Testis (tissue), 3 donors: ENCODE measurements around the gene GPER1. TPM values are rescaled to one million over a fixed set of nuclear protein-coding genes. Genes with fewer than 3 reads are reported as not detected.

Source experiments
- DNase-seq: peaks from one replicate; pipeline ENCODE4 v3.0.0-alpha.2; 2019
- H3K27ac ChIP-seq, 2 donors: fragments of 200-600 bp; sonication (generic); one replicate each; pipeline ENCODE4 v1.5.1; 2019
- H3K27me3 ChIP-seq: fragments of 200-600 bp; sonication (generic); one replicate; pipeline ENCODE4 v1.5.1; 2019
- H3K36me3 ChIP-seq: fragments of 200-600 bp; sonication (generic); one replicate; pipeline ENCODE4 v1.5.1; 2017; ENCODE audit warnings: low read depth; ENCODE audit errors: missing control alignments
- H3K4me1 ChIP-seq: fragments of 200-600 bp; sonication (generic); one replicate; pipeline ENCODE4 v1.5.1; 2019
- H3K4me3 ChIP-seq, 2 donors: fragments of 200-600 bp; sonication (generic); one replicate each; pipeline ENCODE4 v1.5.1; 2017 to 2019
- H3K9me3 ChIP-seq: fragments of 200-600 bp; sonication (generic); one replicate; pipeline ENCODE4 v1.5.1; 2017
- POLR2A ChIP-seq: fragments of 450-650 bp; IDR thresholded peaks from one replicate; pipeline ENCODE4 v1.6.1; 2017; ENCODE audit warnings: antibody characterized with exemption, mild to moderate bottlenecking, moderate library complexity
- WGBS, 2 donors: methylation state at CpG; one replicate each; pipeline ENCODE4 v1.1.5; 2018; 5-methylcytosine and 5-hydroxymethylcytosine counted together
- intact Hi-C: fragments of 100-400 bp; cut with DNase I; formaldehyde crosslinking; loops from one replicate; pipeline ENCODE4 v1.15.1; 2023; ENCODE audit warnings: low total_unique reads
- polyA plus RNA-seq: library from polyadenylated mRNA; stranded (reverse); fragments of 350-450 nt; fragmentation: Illumina TruSeq; extraction: RNeasy Lipid Tissue Mini Kit (QIAGEN cat#74804); gene quantifications from one replicate; pipeline ENCODE4 v1.2.3, GENCODE V29; 2014; ENCODE audit warnings: low read depth, low replicate concordance; ENCODE audit not compliant: insufficient read depth
- total RNA-seq, 2 donors: library from RNA; depleted of rRNA; stranded (reverse); fragments of >200 nt; gene quantifications; one replicate each; pipeline ENCODE4 v1.2.3, GENCODE V29; 2016
- TF ChIP-seq, protein P1 (sequence below), 3 experiments: fragments of 450-650 bp in 2 of 3; fragments of 200-600 bp in 1 of 3; sonication (generic) in 1 of 3; IDR thresholded peaks; one replicate each; pipeline ENCODE4 v1.5.1; 2016 to 2019; ENCODE audit warnings: antibody characterized with exemption in 3 of 3, mild to moderate bottlenecking in 2 of 3, moderate library complexity in 1 of 3

The GPER1 gene
- total and polyA plus RNA-seq, 3 donors from 2014 or later: 3.2 to 3.5 (median 3.4) TPM

DNA sequence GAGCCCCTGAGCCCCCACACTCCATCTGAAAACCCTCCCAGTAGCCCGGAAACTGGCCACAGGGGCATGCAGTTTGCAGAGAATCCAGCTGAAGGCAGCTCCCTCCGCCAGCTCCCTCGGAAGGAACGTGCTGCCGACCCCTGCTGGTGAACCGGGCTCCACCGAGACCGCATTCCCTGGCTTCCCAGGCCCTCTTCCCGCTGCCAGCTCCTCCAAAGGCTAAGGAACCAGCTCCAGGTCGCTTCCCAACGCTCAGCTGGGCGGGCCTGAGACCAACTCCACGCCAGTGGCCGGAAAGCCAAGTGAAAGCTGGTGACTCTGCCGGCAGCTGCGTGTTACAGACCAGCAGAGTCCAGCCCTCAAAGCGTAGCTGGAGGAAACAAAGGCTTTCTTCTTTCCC is 35.8 kb downstream of the GPER1 start:
- peak; percentile 83 for DNase-seq

GRCh38 chr7:1124164-1124563 is 36.3 kb downstream of the GPER1 start:
- Histone ChIP-seq H3K4me3 (no peak overlapping the region), H3K4me1 (peaks cover 17% of the 10 kb centered on the region), H3K36me3 (no peaks in the 10 kb centered on the region), H3K9me3 (no peaks in the 10 kb centered on the region), H3K27ac (peak overlapping the region; percentile 7 to 65), H3K27me3 (no peaks in the 10 kb centered on the region)
- DNase-seq: no peak
- intact Hi-C loops: no loop called here
- WGBS, 2 donors: 50 to 63% methylated on average over 9 to 11 of the region's 11 CpGs
- TF ChIP-seq, protein P1, sequence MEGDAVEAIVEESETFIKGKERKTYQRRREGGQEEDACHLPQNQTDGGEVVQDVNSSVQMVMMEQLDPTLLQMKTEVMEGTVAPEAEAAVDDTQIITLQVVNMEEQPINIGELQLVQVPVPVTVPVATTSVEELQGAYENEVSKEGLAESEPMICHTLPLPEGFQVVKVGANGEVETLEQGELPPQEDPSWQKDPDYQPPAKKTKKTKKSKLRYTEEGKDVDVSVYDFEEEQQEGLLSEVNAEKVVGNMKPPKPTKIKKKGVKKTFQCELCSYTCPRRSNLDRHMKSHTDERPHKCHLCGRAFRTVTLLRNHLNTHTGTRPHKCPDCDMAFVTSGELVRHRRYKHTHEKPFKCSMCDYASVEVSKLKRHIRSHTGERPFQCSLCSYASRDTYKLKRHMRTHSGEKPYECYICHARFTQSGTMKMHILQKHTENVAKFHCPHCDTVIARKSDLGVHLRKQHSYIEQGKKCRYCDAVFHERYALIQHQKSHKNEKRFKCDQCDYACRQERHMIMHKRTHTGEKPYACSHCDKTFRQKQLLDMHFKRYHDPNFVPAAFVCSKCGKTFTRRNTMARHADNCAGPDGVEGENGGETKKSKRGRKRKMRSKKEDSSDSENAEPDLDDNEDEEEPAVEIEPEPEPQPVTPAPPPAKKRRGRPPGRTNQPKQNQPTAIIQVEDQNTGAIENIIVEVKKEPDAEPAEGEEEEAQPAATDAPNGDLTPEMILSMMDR (IDR thresholded peaks at IDR 0.05): no peak
- TF ChIP-seq POLR2A: no peak

More for the DNA sequence above, 35.8 kb downstream of the GPER1 start:
- Histone ChIP-seq H3K9me3 (no peaks in the 10 kb centered on the region), H3K36me3 (no peaks in the 10 kb centered on the region), H3K27me3 (no peaks in the 10 kb centered on the region), H3K27ac (peak overlapping the region; percentile 7 to 65), H3K4me1 (peaks cover 17% of the 10 kb centered on the region), H3K4me3 (no peak overlapping the region)
- 48 to 51% methylated on average over 17 of the region's 17 CpGs for WGBS, 2 donors
- intact Hi-C loops: no loop called here
- no peak for TF ChIP-seq POLR2A
- TF ChIP-seq, protein P1 (IDR thresholded peaks at IDR 0.05): peak; percentile 48 to 51 (median 50)

DNA sequence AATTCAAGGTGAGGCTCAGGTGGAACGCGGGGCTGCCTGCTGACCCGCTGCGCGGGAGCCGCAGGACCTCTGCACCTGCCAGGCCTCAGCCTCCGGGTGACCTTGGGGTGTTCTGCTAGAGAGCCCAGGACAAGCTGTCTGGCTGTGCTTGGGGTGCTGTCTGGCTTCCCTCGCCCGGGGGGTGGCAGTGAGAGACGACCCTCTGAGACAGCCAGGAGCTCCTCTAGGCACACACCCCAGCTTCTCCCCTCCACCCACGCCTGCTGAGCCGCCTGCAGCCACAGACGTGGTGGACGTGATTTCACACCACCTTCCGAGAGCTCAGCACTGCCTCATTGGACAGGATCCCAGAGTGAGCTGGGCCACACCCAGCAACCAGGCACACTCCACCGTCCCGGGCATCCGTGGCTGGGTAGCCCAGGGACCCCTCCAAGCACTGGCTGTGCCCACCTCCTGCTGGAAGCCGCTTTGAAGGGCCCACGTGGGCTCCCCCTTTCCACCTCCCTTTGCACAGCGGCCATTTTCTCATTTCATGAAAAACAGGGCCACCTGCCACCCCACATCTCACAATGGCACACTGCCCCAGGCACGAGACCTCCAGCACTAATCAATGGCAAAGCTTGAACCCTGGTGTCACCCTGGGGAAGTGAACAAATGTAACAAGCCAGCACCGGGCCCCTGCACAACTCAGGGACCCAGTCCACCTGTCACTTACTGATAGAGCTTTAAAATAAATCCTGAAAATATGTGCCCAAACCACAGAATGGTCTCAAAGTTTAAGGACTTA is 37.1 kb downstream of the GPER1 start:
- no peaks in the 10 kb centered on the region for H3K27me3 ChIP-seq
- intact Hi-C loops: no loop called here
- no peak overlapping the region for H3K4me3 ChIP-seq
- no peak overlapping the region for H3K27ac ChIP-seq
- no peaks in the 10 kb centered on the region for H3K9me3 ChIP-seq
- H3K36me3 ChIP-seq: no peaks in the 10 kb centered on the region
- peaks cover 17% of the 10 kb centered on the region for H3K4me1 ChIP-seq
- WGBS, 2 donors: 48 to 71% methylated on average over 17 to 23 of the region's 23 CpGs
- no peak for TF ChIP-seq POLR2A
- TF ChIP-seq, protein P1 (IDR thresholded peaks at IDR 0.05): no peak
- no peak for DNase-seq

GRCh38 chr7:1125603-1125969 is 37.7 kb downstream of the GPER1 start:
- no peak for DNase-seq
- TF ChIP-seq, protein P1 (IDR thresholded peaks at IDR 0.05): no peak
- TF ChIP-seq POLR2A: no peak
- Histone ChIP-seq H3K4me1 (peaks cover 17% of the 10 kb centered on the region), H3K27me3 (no peaks in the 10 kb centered on the region), H3K27ac (no peak overlapping the region), H3K4me3 (no peak overlapping the region), H3K36me3 (no peaks in the 10 kb centered on the region), H3K9me3 (no peaks in the 10 kb centered on the region)
- WGBS, 2 donors: 95 to 96% methylated on average over 16 of the region's 16 CpGs
- intact Hi-C loops: no loop called here

GRCh38 chr7:1127001-1127400 is 39.1 kb downstream of the GPER1 start:
- no peak for TF ChIP-seq POLR2A
- Histone ChIP-seq H3K4me1 (peaks cover 17% of the 10 kb centered on the region), H3K36me3 (no peaks in the 10 kb centered on the region), H3K4me3 (no peak overlapping the region), H3K9me3 (no peaks in the 10 kb centered on the region), H3K27ac (no peak overlapping the region), H3K27me3 (no peaks in the 10 kb centered on the region)
- intact Hi-C loops: no loop called here
- 94 to 95% methylated on average over 7 of the region's 7 CpGs for WGBS, 2 donors
- no peak for DNase-seq
